GM08714 (cell line): ENCODE measurements around the gene NFASC.

ENCODE experiments used
- H3K4me3 ChIP-seq: fragments of 200-500 bp; sonication (Bioruptor generic); 2 replicates; pipeline ENCODE4 v1.5.1; 2014; ENCODE audit warnings: mild to moderate bottlenecking, low read length, inconsistent platforms
- ZNF274 ChIP-seq: IDR thresholded peaks from 2 replicates; pipeline ENCODE4 v1.6.1; 2012; ENCODE audit warnings: mild to moderate bottlenecking, low read depth, low read length

NFASC gene

GRCh38 chr1:205068457-205069040 lies 197.9 kb downstream of the NFASC start:
- no peak for TF ChIP-seq ZNF274
- no peak overlapping the region for H3K4me3 ChIP-seq

GRCh38 chr1:205069371-205070125 lies 198.9 kb downstream of the NFASC start:
- TF ChIP-seq ZNF274: no peak
- no peak overlapping the region for H3K4me3 ChIP-seq

GRCh38 chr1:205071028-205071409 lies 200.4 kb downstream of the NFASC start:
- no peak overlapping the region for H3K4me3 ChIP-seq
- TF ChIP-seq ZNF274: no peak

- no peak for TF ChIP-seq ZNF274
- no peak overlapping the region for H3K4me3 ChIP-seq
Measured at GRCh38 chr1:205071801-205072200, 201.1 kb downstream of the NFASC start.

- TF ChIP-seq ZNF274: no peak
- no peak overlapping the region for H3K4me3 ChIP-seq
Measured at GRCh38 chr1:205072286-205072685, 201.6 kb downstream of the NFASC start.
